Adrenal gland (tissue), 12 donors: Measurements from ENCODE around the gene SCAP. TPM values are rescaled to one million over a fixed set of nuclear protein-coding genes. Genes with fewer than 3 reads are reported as not detected.
A peak's percentile ranks its signal among the peaks of the same experiment; 100 is the strongest.

Source experiments
- DNase-seq, 7 donors: peaks; one replicate each; pipeline ENCODE4 v3.0.0-alpha.2; 2019 to 2020
- H3K27ac ChIP-seq, 5 donors: fragments of 200-600 bp; sonication (generic) in 4 of 5; 1 replicate in 3 of 5; 2 replicates in 2 of 5; pipeline versions ENCODE4 v1.5.1 to v1.8.0; 2016 to 2020; ENCODE audit warnings: mild to moderate bottlenecking in 1 of 5
- H3K27me3 ChIP-seq: fragments of 200-600 bp; 2 replicates; pipeline ENCODE4 v1.8.0; 2021
- H3K36me3 ChIP-seq, 2 donors: fragments of 200-600 bp; replicated peaks in 1 of 2; 1 replicate in 1 of 2; 2 replicates in 1 of 2; pipeline versions ENCODE4 v1.5.1 to v1.8.0; 2018 to 2022
- H3K4me1 ChIP-seq, 2 donors: fragments of 200-600 bp; replicated peaks in 1 of 2; 1 replicate in 1 of 2; 2 replicates in 1 of 2; pipeline versions ENCODE4 v1.5.1 to v1.8.0; 2018 to 2021
- H3K4me3 ChIP-seq, 4 donors: fragments of 200-600 bp; sonication (generic) in 3 of 4; one replicate each; pipeline ENCODE4 v1.5.1; 2016 to 2018
- H3K9me3 ChIP-seq, 3 donors: fragments of 200-600 bp; sonication (generic) in 1 of 3; replicated peaks in 1 of 3; 1 replicate in 2 of 3; 2 replicates in 1 of 3; pipeline versions ENCODE4 v1.5.1 to v1.8.0; 2016 to 2021
- CTCF ChIP-seq, 6 experiments: fragments of 450-650 bp in 4 of 6; fragments of 200-600 bp in 2 of 6; sonication (generic) in 1 of 6; IDR thresholded peaks; 1 replicate in 5 of 6; 2 replicates in 1 of 6; pipeline versions ENCODE4 v1.5.1 to v1.8.0; 2016 to 2021; ENCODE audit warnings: antibody characterized with exemption in 6 of 6, mild to moderate bottlenecking in 2 of 6, moderate library complexity in 1 of 6
- POLR2A ChIP-seq, 2 donors: fragments of 450-650 bp; IDR thresholded peaks; one replicate each; pipeline ENCODE4 v1.6.1; 2017; ENCODE audit warnings: antibody characterized with exemption in 2 of 2, mild to moderate bottlenecking in 2 of 2, moderate library complexity in 1 of 2
- WGBS, 4 donors: extraction: QIAGEN DNeasy Blood & Tissue Kit in 2 of 4; methylation state at CpG; one replicate each; pipeline versions ENCODE4 v1.1.5 to v1.1.7; 2013 to 2017; 5-methylcytosine and 5-hydroxymethylcytosine counted together
- intact Hi-C, 2 donors: fragments of 100-400 bp; cut with DNase I; formaldehyde crosslinking; loops; one replicate each; pipeline versions ENCODE4 v1.14.1 to v1.15.0; 2022 to 2023
- polyA plus RNA-seq, 3 donors: library from polyadenylated mRNA; stranded (reverse); fragments of 200-250 nt in 2 of 3; fragments of 350-450 nt in 1 of 3; fragmentation: Illumina TruSeq in 1 of 3; extraction: RNeasy Lipid Tissue Mini Kit (QIAGEN cat#74804) in 1 of 3; gene quantifications; one replicate each; pipeline ENCODE4 v1.2.3, GENCODE V29; 2013 to 2014
- small RNA-seq, 2 donors: library from RNA; depleted of rRNA; stranded (forward); fragments of <200 nt; gene quantifications; one replicate each; pipeline ENCODE3, GENCODE V24; 2016
- total RNA-seq, 9 donors: library from RNA; depleted of rRNA in 4 of 9; stranded (reverse); fragments of >200 nt in 4 of 9; fragments of 120-200 nt in 1 of 9; fragmentation: NEBNext Ultra II Directional in 1 of 9; extraction: Animal tissue kit (Norgen Biotek cat#: 25700) in 1 of 9; gene quantifications; one replicate each; pipeline versions ENCODE4 v1.1.0 to v1.2.4, GENCODE V29; 2013 to 2023
- donor health status: healthy with polysubstance abuse.
- donor health status: Bipolar disorder and iron deficiency.
- donor health status: DM: yes; HTN: yes; CAD: no.
- donor health status: DM: no; HTN: no; CAD: no.
- donor health status: DM: no; HTN: no; CAD: no.
- donor health status: DM: yes; HTN: yes; CAD: no.

Gene SCAP
- total and polyA plus RNA-seq, 12 donors, result 126 to 954 (median 176) TPM

GRCh38 chr3:47366833-47367232 is 108.9 kb downstream of the SCAP start:
- Histone ChIP-seq H3K36me3 (no peaks in the 10 kb centered on the region), H3K4me1 (peaks cover 0 to 13% of the 10 kb centered on the region in 2 donors), H3K9me3 (no peaks in the 10 kb centered on the region), H3K4me3 (no peak overlapping the region), H3K27me3 (no peaks in the 10 kb centered on the region), H3K27ac (no peak overlapping the region)
- TF ChIP-seq POLR2A (IDR thresholded peaks at IDR 0.05), result no peak
- no peak for TF ChIP-seq CTCF (IDR thresholded peaks at IDR 0.05)
- 96 to 100% (median 99%) methylated on average over 2 of the region's 2 CpGs for WGBS, 4 donors
- intact Hi-C loops, result no loop called here
- no peak for DNase-seq

- Histone ChIP-seq H3K36me3 (no peaks in the 10 kb centered on the region), H3K27me3 (no peaks in the 10 kb centered on the region), H3K4me1 (peaks cover 0 to 13% of the 10 kb centered on the region in 2 donors), H3K27ac (no peak overlapping the region), H3K4me3 (no peak overlapping the region), H3K9me3 (peaks cover 0 to under 1% (median 0%) of the 10 kb centered on the region in 3 donors)
- DNase-seq, result peak in 6 of 7 donors; percentile 45 to 67 (median 56)
- WGBS, 4 donors, result 51 to 57% (median 54%) methylated on average over 11 of the region's 11 CpGs
- intact Hi-C loops, result no loop called here
- TF ChIP-seq POLR2A (IDR thresholded peaks at IDR 0.05) (no peak), CTCF (IDR thresholded peaks at IDR 0.05) (no peak)
Observed at GRCh38 chr3:47365213-47366153, 110.3 kb downstream of the SCAP start.

Small RNAs within 50 kb of the gene (small RNA-seq; reads per million reads assigned to genes)
- gene AC099778.2, result 0 reads per million in 2 donors

Other genes with a start within 250 kb of the SCAP start
- gene KIF9, start 193.1 kb downstream of the SCAP start, total RNA-seq, result 1 to 10 TPM; 1.1 to 9.8 (median 5.9) TPM
- gene KIF9, start 193.1 kb downstream of the SCAP start, polyA plus RNA-seq, result 10 to 100 TPM in 1 of 3 donors, 1 to 10 TPM in 2; 3.1 to 12.8 (median 4.2) TPM
- 10 to 100 TPM; 10.6 to 62.1 (median 30.5) TPM for gene KLHL18, start 193.0 kb downstream of the SCAP start, total RNA-seq
- gene KLHL18, start 193.0 kb downstream of the SCAP start, polyA plus RNA-seq, result 10 to 100 TPM; 14.3 to 42.5 (median 20.9) TPM
- gene PTPN23, start 94.9 kb downstream of the SCAP start, total RNA-seq, result 10 to 100 TPM; 10.4 to 69.6 (median 34.8) TPM
- 10 to 100 TPM in 2 of 3 donors, 1 to 10 TPM in 1; 8.4 to 70.0 (median 26.7) TPM for gene PTPN23, start 94.9 kb downstream of the SCAP start, polyA plus RNA-seq
- 100 to 1,000 TPM in 1 of 9 donors, 10 to 100 TPM in 8; 41.3 to 125 (median 45.4) TPM for gene ELP6, start 37.8 kb upstream of the SCAP start, total RNA-seq
- 10 to 100 TPM; 46.5 to 53.7 (median 51.7) TPM for gene ELP6, start 37.8 kb upstream of the SCAP start, polyA plus RNA-seq
- gene CSPG5, start 102.9 kb upstream of the SCAP start, total RNA-seq, result under 1 TPM in 6 of 9 donors, not detected in 3; 0.14 to 0.84 (median 0.59) TPM
- gene CSPG5, start 102.9 kb upstream of the SCAP start, polyA plus RNA-seq, result under 1 TPM; 0.13 to 0.68 (median 0.32) TPM